HEK293 (cell line): ENCODE results near the gene POLH.

ENCODE experiments used
- CTCF ChIA-PET: fragments of 350-600 bp; formaldehyde crosslinking; extraction: SDS; loops from one replicate; lab custom pipeline; 2021; ENCODE audit warnings: antibody characterized with exemption; lab: Yijun Ruan, JAX
- POLR2A ChIA-PET: fragments of 300-600 bp; formaldehyde crosslinking; extraction: SDS; loops from one replicate; lab custom pipeline; 2020; ENCODE audit warnings: antibody characterized with exemption, inconsistent platforms; lab: Yijun Ruan, JAX
- H3K27ac ChIP-seq: fragments of 200-500 bp; sonication (Bioruptor generic); 2 replicates; pipeline ENCODE4 v1.5.1; 2014; ENCODE audit warnings: low read depth, low read length, control low read depth, inconsistent platforms; ENCODE audit errors: extremely low read depth
- H3K36me3 ChIP-seq, 2 experiments: fragments of 200-500 bp in 1 of 2; sonication (Bioruptor generic) in 1 of 2; 1 replicate in 1 of 2; 2 replicates in 1 of 2; pipeline ENCODE4 v1.5.1; 2014 to 2017; ENCODE audit warnings: inconsistent platforms in 2 of 2, low read length in 2 of 2; ENCODE audit not compliant: control insufficient read depth in 2 of 2, insufficient read depth in 1 of 2
- H3K4me1 ChIP-seq: fragments of 200-500 bp; sonication (Bioruptor generic); 2 replicates; pipeline ENCODE4 v1.5.1; 2014; ENCODE audit warnings: mild to moderate bottlenecking, low read length, inconsistent platforms; ENCODE audit not compliant: control insufficient read depth, insufficient read depth
- H3K4me3 ChIP-seq: 2 replicates; pipeline ENCODE4 v1.5.1; 2011; ENCODE audit warnings: low read depth, mild to moderate bottlenecking, control low read depth, low read length, moderate library complexity
- H3K9me3 ChIP-seq: fragments of 200-500 bp; sonication (Bioruptor generic); 2 replicates; pipeline ENCODE4 v1.5.1; 2014; ENCODE audit warnings: low read depth, low read length, inconsistent platforms; ENCODE audit not compliant: control insufficient read depth, insufficient read depth
- EGR2 ChIP-seq: fragments of 450-650 bp; formaldehyde crosslinking; IDR thresholded peaks from 2 replicates; pipeline ENCODE4 v1.5.1; 2016; ENCODE audit warnings: low read depth, missing biosample characterization, missing genetic modification characterization
- GLIS2 ChIP-seq: fragments of 450-650 bp; formaldehyde crosslinking; IDR thresholded peaks from 2 replicates; pipeline ENCODE4 v1.5.1; 2016; ENCODE audit warnings: missing biosample characterization, missing genetic modification characterization
- ZBTB8A ChIP-seq: fragments of 450-650 bp; formaldehyde crosslinking; IDR thresholded peaks from 2 replicates; pipeline ENCODE4 v1.5.1; 2016; ENCODE audit warnings: missing biosample characterization, missing genetic modification characterization
- ZFHX2 ChIP-seq: fragments of 450-650 bp; formaldehyde crosslinking; conservative IDR thresholded peaks from 2 replicates; pipeline ENCODE4 v1.5.1; 2016; ENCODE audit warnings: missing biosample characterization, missing genetic modification characterization
- ZNF146 ChIP-seq: fragments of 450-650 bp; formaldehyde crosslinking; IDR thresholded peaks from 2 replicates; pipeline ENCODE4 v1.5.1; 2016; ENCODE audit warnings: missing biosample characterization, missing genetic modification characterization
- ZNF19 ChIP-seq: fragments of 450-650 bp; formaldehyde crosslinking; IDR thresholded peaks from 2 replicates; pipeline ENCODE4; 2016; ENCODE audit warnings: missing biosample characterization, missing genetic modification characterization, low read depth
- ZNF248 ChIP-seq: fragments of 450-650 bp; formaldehyde crosslinking; IDR thresholded peaks from 2 replicates; pipeline ENCODE4 v1.5.1; 2017; ENCODE audit warnings: missing biosample characterization, missing genetic modification characterization
- ZNF266 ChIP-seq: fragments of 450-650 bp; formaldehyde crosslinking; IDR thresholded peaks from 2 replicates; pipeline ENCODE4 v1.5.1; 2016; ENCODE audit warnings: missing biosample characterization, missing genetic modification characterization, low read depth
- ZNF335 ChIP-seq: fragments of 450-650 bp; formaldehyde crosslinking; conservative IDR thresholded peaks from 2 replicates; pipeline ENCODE4 v1.5.1; 2016; ENCODE audit warnings: missing biosample characterization, missing genetic modification characterization
- ZNF404 ChIP-seq: fragments of 450-650 bp; formaldehyde crosslinking; IDR thresholded peaks from 2 replicates; pipeline ENCODE4 v1.5.1; 2017; ENCODE audit warnings: missing biosample characterization, missing genetic modification characterization
- ZNF48 ChIP-seq: fragments of 450-650 bp; formaldehyde crosslinking; IDR thresholded peaks from 2 replicates; pipeline ENCODE4 v1.5.1; 2016; ENCODE audit warnings: missing biosample characterization, missing genetic modification characterization
- ZNF521 ChIP-seq: fragments of 450-650 bp; formaldehyde crosslinking; IDR thresholded peaks from 2 replicates; pipeline ENCODE4 v1.5.1; 2017; ENCODE audit warnings: missing biosample characterization, mild to moderate bottlenecking, missing genetic modification characterization
- ZNF600 ChIP-seq: fragments of 450-650 bp; formaldehyde crosslinking; IDR thresholded peaks from 2 replicates; pipeline ENCODE4 v1.5.1; 2016; ENCODE audit warnings: missing biosample characterization, missing genetic modification characterization
- ZNF791 ChIP-seq: fragments of 450-650 bp; formaldehyde crosslinking; IDR thresholded peaks from 2 replicates; pipeline ENCODE4 v1.5.1; 2016; ENCODE audit warnings: missing biosample characterization, missing genetic modification characterization
- TF ChIP-seq, protein P1 (sequence below): fragments of 450-650 bp; formaldehyde crosslinking; IDR thresholded peaks from 2 replicates; pipeline ENCODE4 v1.5.1; 2017; ENCODE audit warnings: missing biosample characterization, missing genetic modification characterization
- TF ChIP-seq, protein P2 (sequence below): fragments of 450-650 bp; formaldehyde crosslinking; IDR thresholded peaks from 2 replicates; pipeline ENCODE4 v1.5.1; 2016; ENCODE audit warnings: missing biosample characterization, missing genetic modification characterization
- TF ChIP-seq, protein P3 (sequence below): fragments of 450-650 bp; formaldehyde crosslinking; IDR thresholded peaks from 2 replicates; pipeline ENCODE4 v1.5.1; 2017; ENCODE audit warnings: missing biosample characterization, missing genetic modification characterization

POLH gene

DNA sequence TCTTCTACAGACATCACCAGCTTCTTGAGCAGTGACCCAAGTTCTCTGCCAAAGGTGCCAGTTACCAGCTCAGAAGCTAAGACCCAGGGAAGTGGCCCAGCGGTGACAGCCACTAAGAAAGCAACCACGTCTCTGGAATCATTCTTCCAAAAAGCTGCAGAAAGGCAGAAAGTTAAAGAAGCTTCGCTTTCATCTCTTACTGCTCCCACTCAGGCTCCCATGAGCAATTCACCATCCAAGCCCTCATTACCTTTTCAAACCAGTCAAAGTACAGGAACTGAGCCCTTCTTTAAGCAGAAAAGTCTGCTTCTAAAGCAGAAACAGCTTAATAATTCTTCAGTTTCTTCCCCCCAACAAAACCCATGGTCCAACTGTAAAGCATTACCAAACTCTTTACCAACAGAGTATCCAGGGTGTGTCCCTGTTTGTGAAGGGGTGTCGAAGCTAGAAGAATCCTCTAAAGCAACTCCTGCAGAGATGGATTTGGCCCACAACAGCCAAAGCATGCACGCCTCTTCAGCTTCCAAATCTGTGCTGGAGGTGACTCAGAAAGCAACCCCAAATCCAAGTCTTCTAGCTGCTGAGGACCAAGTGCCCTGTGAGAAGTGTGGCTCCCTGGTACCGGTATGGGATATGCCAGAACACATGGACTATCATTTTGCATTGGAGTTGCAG, 37.9 kb downstream of the POLH start:
- Histone ChIP-seq H3K36me3 (peaks cover 48 to 61% of the 10 kb centered on the region in 2 experiments), H3K4me3 (no peak overlapping the region), H3K27ac (peak overlapping the region; percentile 17; the same call in 1 of the 2 replicates), H3K9me3 (no peaks in the 10 kb centered on the region), H3K4me1 (no peaks in the 10 kb centered on the region)
- 0 out of 2 replicates have a peak, but pooled peaks have one; percentile 28 for TF ChIP-seq ZNF600
- no peak for TF ChIP-seq ZNF248 (tag by site-specific recombination)
- CTCF ChIA-PET: interaction anchor here (0.6 to 1.3 kb wide), 4 partner anchors 12 to 159 kb away, joined by 3 read pairs; no protein-coding TSS in a partner anchor
- POLR2A ChIA-PET: interaction anchor here (0.7 to 1.2 kb wide), 3 partner anchors 9 to 16 kb away, joined by 3 to 9 read pairs (median 4); partner anchors contain the start of gene GTPBP2

DNA sequence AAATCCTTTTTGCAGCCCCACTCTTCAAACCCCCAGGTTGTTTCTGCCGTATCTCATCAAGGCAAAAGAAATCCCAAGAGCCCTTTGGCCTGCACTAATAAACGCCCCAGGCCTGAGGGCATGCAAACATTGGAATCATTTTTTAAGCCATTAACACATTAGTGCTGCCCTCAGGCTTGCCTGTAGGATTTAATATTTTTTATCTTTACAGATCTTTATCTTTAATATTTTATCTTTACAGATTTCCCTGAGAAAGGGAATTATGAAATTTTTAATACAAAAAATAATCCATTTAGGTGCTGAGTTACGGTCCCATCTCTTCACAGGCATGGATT, 38.4 kb downstream of the POLH start:
- no peak overlapping the region for H3K27ac ChIP-seq
- ChIA-PET CTCF (interaction anchor here (1.3 kb wide), 1 partner anchor 12 kb away, joined by 3 read pairs; no protein-coding TSS in a partner anchor), POLR2A (interaction anchor here (0.6 to 0.7 kb wide), 2 partner anchors 13 to 515 kb away, joined by 3 read pairs; no protein-coding TSS in a partner anchor)
- TF ChIP-seq, protein P1, sequence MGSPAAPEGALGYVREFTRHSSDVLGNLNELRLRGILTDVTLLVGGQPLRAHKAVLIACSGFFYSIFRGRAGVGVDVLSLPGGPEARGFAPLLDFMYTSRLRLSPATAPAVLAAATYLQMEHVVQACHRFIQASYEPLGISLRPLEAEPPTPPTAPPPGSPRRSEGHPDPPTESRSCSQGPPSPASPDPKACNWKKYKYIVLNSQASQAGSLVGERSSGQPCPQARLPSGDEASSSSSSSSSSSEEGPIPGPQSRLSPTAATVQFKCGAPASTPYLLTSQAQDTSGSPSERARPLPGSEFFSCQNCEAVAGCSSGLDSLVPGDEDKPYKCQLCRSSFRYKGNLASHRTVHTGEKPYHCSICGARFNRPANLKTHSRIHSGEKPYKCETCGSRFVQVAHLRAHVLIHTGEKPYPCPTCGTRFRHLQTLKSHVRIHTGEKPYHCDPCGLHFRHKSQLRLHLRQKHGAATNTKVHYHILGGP: no peak
- no peak for TF ChIP-seq ZNF335 (tag by site-specific recombination)
- TF ChIP-seq ZNF791 (tag by site-specific recombination): no peak
- TF ChIP-seq GLIS2 (tag by site-specific recombination): no peak
- TF ChIP-seq ZNF266 (tag by site-specific recombination): no peak
- TF ChIP-seq, protein P2, sequence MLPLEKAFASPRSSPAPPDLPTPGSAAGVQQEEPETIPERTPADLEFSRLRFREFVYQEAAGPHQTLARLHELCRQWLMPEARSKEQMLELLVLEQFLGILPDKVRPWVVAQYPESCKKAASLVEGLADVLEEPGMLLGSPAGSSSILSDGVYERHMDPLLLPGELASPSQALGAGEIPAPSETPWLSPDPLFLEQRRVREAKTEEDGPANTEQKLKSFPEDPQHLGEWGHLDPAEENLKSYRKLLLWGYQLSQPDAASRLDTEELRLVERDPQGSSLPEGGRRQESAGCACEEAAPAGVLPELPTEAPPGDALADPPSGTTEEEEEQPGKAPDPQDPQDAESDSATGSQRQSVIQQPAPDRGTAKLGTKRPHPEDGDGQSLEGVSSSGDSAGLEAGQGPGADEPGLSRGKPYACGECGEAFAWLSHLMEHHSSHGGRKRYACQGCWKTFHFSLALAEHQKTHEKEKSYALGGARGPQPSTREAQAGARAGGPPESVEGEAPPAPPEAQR (tag by site-specific recombination): no peak
- TF ChIP-seq ZNF146 (tag by site-specific recombination): no peak
- TF ChIP-seq ZNF521 (tag by site-specific recombination): no peak
- TF ChIP-seq ZNF48 (tag by site-specific recombination): no peak
- TF ChIP-seq ZNF404 (tag by site-specific recombination): no peak
- H3K4me3 ChIP-seq: no peak overlapping the region
- no peaks in the 10 kb centered on the region for H3K4me1 ChIP-seq
- H3K36me3 ChIP-seq: peaks cover 53 to 60% of the 10 kb centered on the region in 2 experiments
- no peaks in the 10 kb centered on the region for H3K9me3 ChIP-seq

DNA sequence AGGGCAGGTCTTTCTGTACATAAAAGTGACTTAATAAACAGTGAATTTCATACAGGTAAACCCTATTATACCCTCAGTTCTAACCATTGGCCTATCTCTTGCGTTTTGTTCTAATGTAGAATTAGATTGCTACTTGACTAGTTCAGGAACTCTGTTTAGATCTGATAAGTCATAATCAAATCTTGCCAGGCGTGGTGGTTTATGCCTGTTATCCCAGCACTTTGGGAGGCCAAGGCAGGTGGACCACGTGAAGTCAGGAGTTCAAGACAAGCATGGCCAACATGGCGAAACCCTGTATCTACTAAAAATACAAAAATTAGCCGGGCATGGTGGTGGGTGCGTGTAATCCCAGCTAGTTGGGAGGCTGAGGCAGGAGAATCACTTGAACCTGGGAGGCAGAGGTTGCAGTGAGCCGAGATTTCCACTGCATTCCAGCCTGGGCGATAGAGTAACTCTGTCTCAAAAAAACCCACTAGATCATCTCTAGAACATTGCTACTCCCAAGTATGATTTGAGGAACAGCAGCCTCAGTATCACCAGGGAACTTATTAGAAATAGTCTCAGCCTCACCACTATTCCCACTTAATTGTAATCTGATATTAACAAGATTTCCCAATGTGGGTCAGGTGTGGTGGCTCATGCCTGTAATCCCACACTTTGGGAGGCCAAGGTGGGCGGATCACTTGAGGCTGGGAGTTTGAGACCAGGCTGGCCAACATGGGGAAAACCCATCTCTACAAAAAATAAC, 40.9 kb downstream of the POLH start:
- no peak for TF ChIP-seq ZNF19 (tag by site-specific recombination)
- no peak for TF ChIP-seq ZBTB8A (tag by site-specific recombination)
- TF ChIP-seq ZFHX2: peak; percentile 52; the same call in 1 of the 2 replicates
- TF ChIP-seq, protein P3, sequence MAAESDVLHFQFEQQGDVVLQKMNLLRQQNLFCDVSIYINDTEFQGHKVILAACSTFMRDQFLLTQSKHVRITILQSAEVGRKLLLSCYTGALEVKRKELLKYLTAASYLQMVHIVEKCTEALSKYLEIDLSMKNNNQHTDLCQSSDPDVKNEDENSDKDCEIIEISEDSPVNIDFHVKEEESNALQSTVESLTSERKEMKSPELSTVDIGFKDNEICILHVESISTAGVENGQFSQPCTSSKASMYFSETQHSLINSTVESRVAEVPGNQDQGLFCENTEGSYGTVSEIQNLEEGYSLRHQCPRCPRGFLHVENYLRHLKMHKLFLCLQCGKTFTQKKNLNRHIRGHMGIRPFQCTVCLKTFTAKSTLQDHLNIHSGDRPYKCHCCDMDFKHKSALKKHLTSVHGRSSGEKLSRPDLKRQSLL: no peak
- TF ChIP-seq EGR2 (tag by site-specific recombination): peak; percentile 58; the same call in 1 of the 2 replicates
- Histone ChIP-seq H3K27ac (no peak overlapping the region), H3K4me1 (no peaks in the 10 kb centered on the region), H3K4me3 (no peak overlapping the region), H3K36me3 (peaks cover 41 to 63% of the 10 kb centered on the region in 2 experiments), H3K9me3 (no peaks in the 10 kb centered on the region)
- ChIA-PET CTCF (interaction anchor here (3.9 kb wide), 1 partner anchor 8 kb away, joined by 26 read pairs; no protein-coding TSS in a partner anchor), POLR2A (interaction anchor here (0.8 to 1.4 kb wide), 3 partner anchors 8 to 651 kb away, joined by 3 to 6 read pairs (median 5); partner anchors contain the start of gene GTPBP2)
